Endometrium (tissue), 2 donors: ENCODE data around the gene SERINC5.

ENCODE experiments used
- FAIRE-seq: peaks from 2 replicates; lab custom pipeline; 2012; peaks lifted over from hg19 to GRCh38; lab: Jason Lieb, UNC
- donor health status: control.
- donor health status: control.

SERINC5 gene

DNA sequence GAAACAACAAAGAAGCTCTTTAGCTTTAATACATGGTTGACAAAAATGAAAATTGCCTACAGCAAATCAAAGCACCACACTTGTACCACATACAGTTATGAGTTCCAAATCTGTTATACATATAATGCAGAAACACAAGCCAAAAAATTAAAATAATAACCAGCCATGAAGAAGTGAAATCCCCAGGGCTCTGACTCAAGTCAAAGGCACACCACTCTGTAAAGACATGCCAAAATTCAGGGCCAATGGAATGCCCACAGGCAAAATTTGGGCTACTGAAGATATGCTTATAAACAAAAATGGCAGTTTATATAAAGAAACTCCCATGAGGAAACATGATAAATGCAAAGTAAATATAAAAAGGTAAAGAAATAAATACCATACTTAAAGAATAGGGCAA, 191.7 kb downstream of the SERINC5 start:
- no peak for FAIRE-seq
